HG03520 (cell line): ENCODE results near the gene TIAM2.
"Not testable (repeated sequence)": the region's sequence is repeated elsewhere in the genome, so short reads cannot be mapped to it uniquely, and the experiment has no call there.

Experiments
- ATAC-seq: cut with Tn5 transposase; IDR thresholded peaks from one replicate; pipeline ENCODE4 v1.9.1; 2021; ENCODE audit warnings: mild to moderate bottlenecking, moderate library complexity; ENCODE audit not compliant: unreplicated experiment

The TIAM2 gene

GRCh38 chr6:155090166-155090565 lies 95.1 kb downstream of the TIAM2 start:
- no peak for ATAC-seq

- ATAC-seq = no peak
Observed at GRCh38 chr6:155091756-155092155, 96.6 kb downstream of the TIAM2 start.

GRCh38 chr6:155093430-155093829 lies 98.3 kb downstream of the TIAM2 start:
- ATAC-seq = no peak

GRCh38 chr6:155100087-155100486 lies 105.0 kb downstream of the TIAM2 start:
- ATAC-seq = no peak

GRCh38 chr6:155100591-155100990 lies 105.5 kb downstream of the TIAM2 start:
- ATAC-seq = no peak

GRCh38 chr6:155103083-155103645 lies 108.0 kb downstream of the TIAM2 start:
- ATAC-seq = not testable (repeated sequence)

- ATAC-seq = no peak
Observed at GRCh38 chr6:155103816-155104366, 108.8 kb downstream of the TIAM2 start.

- no peak for ATAC-seq
Observed at GRCh38 chr6:155106456-155107115, 111.5 kb downstream of the TIAM2 start.

GRCh38 chr6:155107432-155108069 lies 112.4 kb downstream of the TIAM2 start:
- ATAC-seq = no peak

- no peak for ATAC-seq
Observed at GRCh38 chr6:155108070-155108820, 113.1 kb downstream of the TIAM2 start.

- no peak for ATAC-seq
Observed at GRCh38 chr6:155110721-155111120, 115.6 kb downstream of the TIAM2 start.

- ATAC-seq = no peak
Observed at GRCh38 chr6:155112757-155113156, 117.6 kb downstream of the TIAM2 start.

GRCh38 chr6:155115893-155116570 lies 120.9 kb downstream of the TIAM2 start:
- ATAC-seq = no peak

GRCh38 chr6:155116571-155116910 lies 121.4 kb downstream of the TIAM2 start:
- ATAC-seq = no peak

- no peak for ATAC-seq
Observed at GRCh38 chr6:155117256-155117655, 122.1 kb downstream of the TIAM2 start.

- ATAC-seq = no peak
Observed at GRCh38 chr6:155117785-155118184, 122.7 kb downstream of the TIAM2 start.

GRCh38 chr6:155119201-155119600 lies 124.1 kb downstream of the TIAM2 start:
- not testable (repeated sequence) for ATAC-seq

- no peak for ATAC-seq
Observed at GRCh38 chr6:155120034-155120433, 124.9 kb downstream of the TIAM2 start.

- ATAC-seq = no peak
Observed at GRCh38 chr6:155121294-155121693, 126.2 kb downstream of the TIAM2 start.

- ATAC-seq = no peak
Observed at GRCh38 chr6:155121699-155122098, 126.6 kb downstream of the TIAM2 start.
